Fibroblast of mammary gland (primary cell): ENCODE data around the gene ARSI.

Source experiments
- DNase-seq: peaks from one replicate; pipeline ENCODE4 v3.0.0-alpha.2; 2010; ENCODE audit warnings: low read depth
- H3K4me3 ChIP-seq: 2 replicates; pipeline ENCODE4 v1.5.1; 2011; ENCODE audit warnings: low read depth, mild to moderate bottlenecking, low read length, moderate library complexity; ENCODE audit not compliant: control insufficient read depth
- CTCF ChIP-seq: conservative IDR thresholded peaks from 2 replicates; pipeline ENCODE4 v1.5.1; 2011; ENCODE audit warnings: low read depth, low read length, inconsistent platforms; ENCODE audit not compliant: control insufficient read depth, insufficient read depth

Gene ARSI

GRCh38 chr5:150277043-150277442, 25.7 kb downstream of the ARSI start:
- no peak for TF ChIP-seq CTCF
- DNase-seq = no peak
- no peak overlapping the region for H3K4me3 ChIP-seq

DNA sequence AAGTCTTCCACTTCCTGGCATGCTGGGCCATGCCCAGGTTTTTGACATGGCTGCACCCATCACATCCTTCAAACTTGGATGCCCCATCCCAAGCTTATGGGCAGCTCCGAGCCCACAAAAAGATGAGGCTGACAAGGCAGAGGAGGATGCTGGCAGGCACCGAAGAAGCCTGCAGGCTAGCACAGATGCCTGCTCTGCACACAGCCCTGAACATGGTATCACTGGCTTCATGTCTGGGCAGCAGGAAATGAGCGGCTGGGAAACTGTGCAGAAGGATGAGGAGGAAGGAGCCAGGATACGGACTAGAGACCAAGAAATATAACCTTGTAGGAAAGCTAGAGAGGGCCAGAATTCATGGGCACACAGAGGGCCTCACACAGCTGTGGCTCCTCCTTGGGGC, 27.9 kb downstream of the ARSI start:
- no peak for DNase-seq
- H3K4me3 ChIP-seq = no peak overlapping the region

GRCh38 chr5:150272531-150272930, 30.2 kb downstream of the ARSI start:
- peak; percentile 63 for DNase-seq
- peak; percentile 64 for TF ChIP-seq CTCF
- H3K4me3 ChIP-seq = no peak overlapping the region

More for the DNA sequence above, 27.9 kb downstream of the ARSI start:
- TF ChIP-seq CTCF = no peak

DNA sequence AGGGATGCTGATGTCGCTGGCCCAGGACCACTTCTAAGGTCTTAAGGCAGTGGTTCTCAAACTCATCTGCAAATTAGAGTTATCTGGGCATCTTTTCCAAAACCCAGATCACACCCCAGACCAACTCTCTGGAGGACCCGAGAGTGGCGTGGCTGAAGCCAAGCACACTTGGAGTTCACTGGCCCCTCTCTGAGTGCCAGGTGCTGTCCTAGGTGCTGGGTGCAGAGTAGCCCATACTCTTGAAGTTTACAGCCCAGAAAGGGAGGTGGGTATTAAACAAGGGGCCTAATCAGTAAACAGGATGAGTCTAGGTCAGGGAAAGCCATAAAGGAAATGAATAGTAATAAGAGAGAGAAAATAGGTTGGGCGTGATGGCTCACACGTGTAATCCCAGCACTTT, 30.8 kb downstream of the ARSI start:
- no peak for DNase-seq
- H3K4me3 ChIP-seq = no peak overlapping the region
- no peak for TF ChIP-seq CTCF

DNA sequence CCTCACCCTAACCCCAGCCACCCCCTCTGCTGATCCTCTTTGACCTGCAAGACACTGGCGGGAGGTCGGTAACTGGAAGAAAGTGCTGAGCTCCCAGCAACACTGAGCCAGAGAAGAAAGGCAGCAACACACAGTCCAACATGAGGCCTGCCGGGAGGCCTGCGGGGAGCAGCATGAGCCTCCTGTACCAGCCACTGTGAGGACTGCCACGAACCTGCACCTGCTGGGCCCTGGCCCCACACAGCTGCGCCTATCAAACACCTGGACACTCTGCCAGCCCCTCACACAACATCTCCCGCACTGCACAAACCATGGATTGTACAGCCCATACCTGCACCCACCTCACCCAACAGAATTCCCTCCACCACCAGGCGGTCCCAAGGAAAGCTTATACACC, 31.4 kb downstream of the ARSI start:
- DNase-seq = no peak
- no peak for TF ChIP-seq CTCF
- H3K4me3 ChIP-seq = no peak overlapping the region

DNA sequence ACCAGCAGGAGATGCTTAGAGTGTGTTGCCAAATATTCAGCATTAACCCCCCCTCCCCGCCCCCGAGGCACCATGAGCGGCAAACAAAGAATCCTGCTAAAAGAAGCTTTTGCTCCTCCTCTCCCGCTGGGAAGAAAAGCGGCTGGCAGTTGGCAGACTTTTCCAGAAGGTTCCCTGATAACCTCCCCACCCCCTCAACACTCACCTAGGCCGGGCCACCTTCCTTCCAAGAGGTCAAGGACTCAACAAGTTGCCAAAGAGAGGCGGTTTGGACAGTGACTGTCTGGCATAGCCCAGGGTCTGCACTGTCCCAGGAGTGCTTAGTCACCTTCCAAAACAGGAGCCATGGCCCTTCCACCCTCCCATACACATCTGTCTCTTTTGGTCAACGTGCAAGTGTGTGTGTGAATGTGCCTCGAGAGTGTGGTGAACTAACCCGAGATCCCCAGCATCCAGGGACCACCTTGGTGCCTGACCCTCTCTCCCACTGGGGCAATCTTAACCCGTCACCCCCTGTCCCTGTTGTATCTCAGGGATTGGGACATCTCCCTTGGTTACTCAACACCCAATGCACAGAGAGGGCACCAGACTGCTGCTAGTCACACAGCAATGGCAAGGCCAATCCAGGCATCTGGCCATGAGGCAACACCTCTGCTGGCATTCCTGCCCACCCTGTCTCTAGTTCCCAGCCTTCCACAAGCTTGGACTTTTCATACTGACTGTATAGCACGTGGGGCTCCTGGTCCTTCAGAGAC, 32.0 kb downstream of the ARSI start:
- no peak overlapping the region for H3K4me3 ChIP-seq
- DNase-seq = peak; percentile 16
- no peak for TF ChIP-seq CTCF
